ENCODE results near the gene PSMD1.

Gene PSMD1

DNA sequence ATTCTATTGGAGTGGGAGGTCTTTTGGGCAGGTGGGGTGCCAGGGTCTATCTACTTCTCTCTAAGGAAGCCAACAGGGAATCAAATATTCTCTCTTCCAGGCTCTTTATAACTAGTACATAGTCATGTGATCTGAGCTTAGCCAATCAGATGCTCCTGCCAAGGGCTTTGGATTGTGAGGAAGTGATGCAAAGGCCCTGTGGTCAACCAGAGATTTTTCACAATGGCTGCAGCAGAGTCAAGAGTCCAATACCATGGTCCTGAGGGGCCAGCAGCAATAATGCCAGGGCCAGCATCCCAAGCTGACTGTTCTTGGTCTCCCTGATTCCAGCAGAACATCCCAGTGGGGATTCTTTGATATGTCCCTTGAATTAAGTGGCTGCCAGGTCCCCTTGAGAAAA lies 27.8 kb upstream of the PSMD1 start:
- H3K4me1 Mint-ChIP-seq (ENCODE audit: low read depth), result no peaks in the 10 kb centered on the region
- no peaks in the 10 kb centered on the region for H3K36me3 Mint-ChIP-seq (ENCODE audit: low read depth)
- no peak overlapping the region for H3K4me3 Mint-ChIP-seq
- H3K27me3 Mint-ChIP-seq, result peaks cover 21% of the 10 kb centered on the region
- DNase-seq, result no peak
- H3K9me3 Mint-ChIP-seq, result no peaks in the 10 kb centered on the region
- no peak overlapping the region for H3K27ac Mint-ChIP-seq

DNA sequence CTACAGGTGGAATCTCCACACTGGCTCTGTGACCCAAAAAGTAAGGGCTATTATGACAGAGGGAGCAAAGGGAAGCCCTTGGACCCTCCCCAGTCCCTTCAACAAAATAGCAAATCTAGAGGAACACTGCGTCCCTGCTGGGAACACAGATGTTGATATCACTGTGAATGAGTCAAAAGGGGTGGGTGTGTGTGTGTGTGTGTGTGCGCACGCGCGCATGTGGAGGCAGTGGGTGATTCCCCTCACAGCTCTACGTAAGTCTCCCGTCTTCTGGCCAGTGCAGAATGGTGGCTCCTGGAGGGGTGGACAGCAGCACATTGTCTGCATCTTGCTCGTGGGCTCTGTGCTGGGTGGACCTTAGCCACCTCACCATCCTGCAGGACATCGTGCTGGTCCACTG lies 27.1 kb upstream of the PSMD1 start:
- Mint-ChIP-seq H3K36me3 (ENCODE audit: low read depth) (no peaks in the 10 kb centered on the region), H3K27me3 (peaks cover 18% of the 10 kb centered on the region), H3K9me3 (no peaks in the 10 kb centered on the region), H3K4me3 (no peak overlapping the region), H3K4me1 (ENCODE audit: low read depth) (no peaks in the 10 kb centered on the region), H3K27ac (no peak overlapping the region)
- no peak for DNase-seq

DNA sequence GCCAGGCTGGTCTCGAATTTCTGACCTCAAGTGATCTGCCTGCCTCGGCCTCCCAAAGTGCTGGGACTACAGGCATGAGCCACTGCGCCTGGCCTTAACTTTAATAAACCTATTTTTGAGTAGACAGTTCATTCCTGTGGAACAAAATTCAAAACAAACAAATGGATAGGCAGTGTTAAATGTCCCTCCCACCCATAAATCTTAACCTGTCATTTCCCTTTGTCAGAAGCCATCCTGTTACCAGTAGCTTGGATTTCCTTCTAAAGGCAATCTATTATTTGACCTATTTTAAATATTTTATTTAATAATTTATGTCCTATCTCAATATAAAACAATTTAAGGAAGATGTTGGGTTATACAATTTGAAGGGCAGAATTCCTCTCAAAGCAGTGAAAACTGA lies 25.9 kb upstream of the PSMD1 start:
- Mint-ChIP-seq H3K27me3 (peaks cover 23% of the 10 kb centered on the region), H3K27ac (no peak overlapping the region), H3K9me3 (no peaks in the 10 kb centered on the region)

DNA sequence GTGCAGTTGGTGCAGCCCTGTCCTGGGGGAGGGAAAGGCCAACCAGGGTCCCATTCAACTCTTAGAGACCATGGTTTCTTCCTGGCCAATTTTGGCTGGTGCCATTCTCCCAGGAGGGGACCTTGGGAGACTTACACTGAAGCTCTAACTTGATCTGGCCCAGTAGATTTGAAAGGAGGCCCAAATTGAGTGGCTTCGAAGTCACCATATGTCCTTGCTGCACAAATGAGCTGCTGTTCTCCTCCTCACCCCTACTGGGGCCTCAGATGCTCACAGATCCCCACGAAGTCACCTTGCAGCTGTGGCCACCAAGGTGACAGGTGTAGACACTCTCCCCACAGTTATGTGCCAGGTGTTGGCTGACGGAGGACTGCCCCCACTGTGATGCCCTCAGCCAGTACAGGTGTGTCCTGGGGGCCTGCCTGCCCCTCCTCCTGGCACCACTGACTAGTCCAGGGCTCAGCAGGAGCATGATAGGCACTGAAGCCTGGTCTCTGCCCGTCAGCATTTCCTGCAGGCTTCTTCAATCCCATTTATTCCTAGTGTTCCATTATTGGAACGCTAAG lies 24.0 kb upstream of the PSMD1 start:
- Mint-ChIP-seq H3K27ac (no peak overlapping the region), H3K27me3 (peaks cover 38% of the 10 kb centered on the region), H3K4me3 (no peak overlapping the region), H3K4me1 (ENCODE audit: low read depth) (peaks cover 2% of the 10 kb centered on the region), H3K9me3 (no peaks in the 10 kb centered on the region), H3K36me3 (ENCODE audit: low read depth) (no peaks in the 10 kb centered on the region)
- DNase-seq, result no peak

More for the DNA sequence above, 25.9 kb upstream of the PSMD1 start:
- no peaks in the 10 kb centered on the region for H3K36me3 Mint-ChIP-seq (ENCODE audit: low read depth)
- DNase-seq, result no peak
- no peaks in the 10 kb centered on the region for H3K4me1 Mint-ChIP-seq (ENCODE audit: low read depth)
- no peak overlapping the region for H3K4me3 Mint-ChIP-seq

DNA sequence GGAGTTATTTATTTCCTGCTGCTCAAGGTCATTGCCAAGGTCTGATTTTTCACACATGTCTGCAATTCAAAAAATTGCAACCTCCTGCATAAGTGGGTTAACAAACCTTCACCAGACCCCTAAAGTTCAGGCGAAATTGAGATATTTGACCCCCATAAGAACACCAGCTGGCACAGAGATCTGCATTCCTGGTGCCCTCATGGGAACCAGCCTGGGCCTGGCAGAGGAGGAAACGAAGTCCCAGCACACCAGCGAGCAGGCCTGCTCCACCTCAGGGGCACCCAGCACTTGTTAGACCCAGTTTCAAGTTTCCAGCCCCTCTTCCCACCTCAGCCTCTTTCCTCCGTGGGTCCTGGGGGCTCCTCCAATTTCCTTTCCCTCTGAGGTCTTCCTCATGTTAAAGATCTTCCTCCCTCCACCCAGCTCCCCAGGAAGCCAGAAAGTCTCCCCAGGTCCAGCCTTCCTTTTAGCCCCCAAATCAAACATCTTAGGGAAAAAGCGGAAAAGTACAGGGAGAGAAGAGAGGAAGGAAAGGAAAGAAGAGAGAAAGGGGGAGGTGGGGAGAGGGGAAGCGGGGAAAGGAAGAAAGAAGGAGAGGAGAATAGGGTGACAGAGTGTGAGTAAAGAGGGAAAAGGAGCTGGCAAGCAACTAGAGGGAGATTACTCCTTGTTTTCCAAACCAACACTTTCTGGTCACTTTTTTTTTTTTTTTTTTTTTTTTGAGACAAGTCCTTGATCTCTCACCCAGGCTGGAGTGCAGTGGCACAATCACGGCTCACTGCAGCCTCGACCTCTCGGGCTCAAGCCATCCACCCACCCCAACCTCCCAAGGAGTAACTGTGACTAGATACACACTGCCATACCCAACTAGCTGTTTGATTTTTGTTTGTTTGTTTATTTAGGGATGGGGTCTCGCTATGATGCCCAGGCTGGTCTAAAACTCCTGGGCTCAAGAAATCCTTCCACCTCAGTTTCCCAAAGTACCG lies 23.2 kb upstream of the PSMD1 start:
- no peak overlapping the region for H3K27ac Mint-ChIP-seq
- H3K4me1 Mint-ChIP-seq (ENCODE audit: low read depth), result peaks cover 2% of the 10 kb centered on the region
- no peaks in the 10 kb centered on the region for H3K9me3 Mint-ChIP-seq
- no peaks in the 10 kb centered on the region for H3K36me3 Mint-ChIP-seq (ENCODE audit: low read depth)
- H3K27me3 Mint-ChIP-seq, result peaks cover 42% of the 10 kb centered on the region
- no peak for DNase-seq
- H3K4me3 Mint-ChIP-seq, result no peak overlapping the region

DNA sequence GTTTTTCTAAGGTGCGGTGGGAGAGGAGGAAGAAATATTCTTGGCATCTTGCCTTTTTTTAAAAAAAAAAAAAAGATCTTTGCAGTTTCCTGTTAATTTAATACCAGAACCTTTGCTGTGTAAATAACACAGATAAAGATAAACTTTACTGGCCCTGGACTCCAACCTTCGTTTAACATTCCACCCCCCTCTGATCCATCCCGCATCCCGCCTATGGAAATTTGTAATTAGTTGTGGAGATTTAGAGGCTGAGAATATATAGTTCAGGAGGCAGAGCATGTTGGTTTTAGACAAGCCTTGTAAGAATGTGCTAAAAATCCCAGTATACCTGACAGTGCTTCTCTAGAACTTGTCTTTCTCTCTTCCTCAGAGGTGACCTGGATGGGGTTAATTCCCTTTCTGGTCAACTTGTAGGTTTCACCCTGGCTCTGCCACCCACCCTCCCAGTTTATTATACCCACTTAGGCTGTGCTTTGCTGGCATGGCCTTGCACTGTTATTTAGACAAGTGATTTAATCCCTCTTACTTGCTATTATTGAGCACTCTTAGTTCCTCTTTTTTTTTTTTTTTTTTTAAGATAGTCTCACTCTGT lies 22.3 kb upstream of the PSMD1 start:
- H3K27ac Mint-ChIP-seq, result no peak overlapping the region
- DNase-seq, result no peak
- H3K4me3 Mint-ChIP-seq, result no peak overlapping the region
- H3K27me3 Mint-ChIP-seq, result peaks cover 51% of the 10 kb centered on the region
- peaks cover 2% of the 10 kb centered on the region for H3K4me1 Mint-ChIP-seq (ENCODE audit: low read depth)
- H3K9me3 Mint-ChIP-seq, result no peaks in the 10 kb centered on the region
- H3K36me3 Mint-ChIP-seq (ENCODE audit: low read depth), result no peaks in the 10 kb centered on the region

DNA sequence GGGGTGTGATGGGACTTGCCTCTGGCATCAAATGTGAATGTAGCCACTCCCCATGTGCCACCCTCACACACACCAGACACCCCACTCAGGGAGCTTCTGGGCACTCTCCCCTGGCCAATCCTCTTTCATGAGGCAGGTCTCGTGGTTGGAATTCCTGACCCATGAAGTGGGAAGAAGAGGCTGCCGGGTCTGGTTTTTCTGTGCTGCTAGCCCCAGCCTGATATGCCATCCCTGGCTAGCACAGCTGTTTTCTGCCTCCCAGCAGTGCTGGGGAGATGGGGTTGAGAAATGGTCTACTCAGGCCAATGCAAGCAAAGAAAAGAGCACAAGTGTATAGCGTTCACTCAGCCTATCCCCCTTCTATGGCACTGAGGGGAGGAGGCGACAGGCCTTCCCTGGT lies 20.5 kb upstream of the PSMD1 start:
- peaks cover 2% of the 10 kb centered on the region for H3K4me1 Mint-ChIP-seq (ENCODE audit: low read depth)
- peaks cover 67% of the 10 kb centered on the region for H3K27me3 Mint-ChIP-seq
- H3K36me3 Mint-ChIP-seq (ENCODE audit: low read depth), result no peaks in the 10 kb centered on the region
- DNase-seq, result no peak
- no peaks in the 10 kb centered on the region for H3K9me3 Mint-ChIP-seq
- no peak overlapping the region for H3K4me3 Mint-ChIP-seq
- H3K27ac Mint-ChIP-seq, result no peak overlapping the region

DNA sequence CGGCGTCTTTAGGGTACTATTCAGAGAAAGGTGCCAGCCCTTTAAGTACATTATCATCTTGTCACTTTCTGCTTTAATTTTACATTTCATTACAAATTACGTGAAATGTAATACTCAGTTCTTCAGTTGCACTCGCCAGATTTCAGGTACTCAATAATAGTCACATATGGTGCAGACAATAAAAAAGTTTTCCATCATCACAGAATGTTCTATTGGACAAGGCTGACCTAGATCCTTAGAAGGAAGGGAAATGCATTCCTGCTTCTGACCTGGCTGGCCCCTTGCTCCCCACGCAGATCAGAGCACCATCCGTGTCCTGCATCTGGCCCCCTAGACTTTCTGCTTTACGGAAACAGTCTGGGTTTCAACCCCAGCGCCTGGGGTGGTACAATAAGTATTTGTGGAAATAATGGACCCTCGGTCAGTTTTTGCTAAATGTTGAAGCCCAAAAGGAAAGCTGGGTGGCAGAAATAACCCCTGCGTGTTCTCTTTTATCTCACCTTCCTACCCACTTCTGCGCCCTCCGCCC lies 20.0 kb upstream of the PSMD1 start:
- no peak for DNase-seq
- Mint-ChIP-seq H3K4me3 (peak overlapping the region; percentile 15), H3K27ac (no peak overlapping the region), H3K9me3 (no peaks in the 10 kb centered on the region), H3K4me1 (ENCODE audit: low read depth) (peaks cover 2% of the 10 kb centered on the region), H3K36me3 (ENCODE audit: low read depth) (no peaks in the 10 kb centered on the region), H3K27me3 (peaks cover 70% of the 10 kb centered on the region)

DNA sequence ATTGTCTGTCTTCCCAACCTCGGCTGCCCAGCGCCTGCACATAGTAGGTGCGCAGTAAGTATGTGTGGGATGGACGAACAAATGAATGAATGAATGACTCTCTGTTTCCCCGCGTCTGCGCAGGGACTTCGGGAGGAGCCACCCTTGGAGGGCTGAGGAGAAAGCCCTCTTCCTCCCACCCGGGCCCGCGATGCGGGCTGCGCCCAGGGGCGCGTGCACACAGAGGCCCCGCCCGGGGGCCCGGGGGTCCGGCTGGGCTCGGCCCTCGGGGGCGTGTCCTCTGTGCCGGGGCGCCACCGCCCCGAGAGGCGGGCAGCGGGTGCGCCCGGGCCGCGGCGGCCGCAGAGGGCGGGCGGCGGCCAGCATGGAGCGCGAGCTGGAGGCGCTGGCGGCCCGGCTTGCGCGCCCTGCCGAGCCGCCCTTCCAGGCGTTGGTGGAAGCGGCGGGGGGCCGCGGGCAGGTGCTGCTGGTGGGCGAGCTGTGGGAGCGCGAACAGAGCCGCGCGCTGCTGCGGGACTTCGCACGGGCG lies 19.4 kb upstream of the PSMD1 start, which contains the start of gene C2orf72:
Gene C2orf72, plus strand, starts transcription at position 322 of the 529 bp plus-strand sequence. Its CDS starts 43 bp downstream, at position 365.
- Mint-ChIP-seq H3K9me3 (no peaks in the 10 kb centered on the region), H3K4me3 (peak within 1 kb of the TSS; percentile 50), H3K27me3 (peaks cover 73% of the 10 kb centered on the region), H3K4me1 (ENCODE audit: low read depth) (peaks cover 2% of the 10 kb centered on the region), H3K36me3 (ENCODE audit: low read depth) (no peaks in the 10 kb centered on the region), H3K27ac (no peak within 1 kb of the TSS)
- DNase-seq, result no peak

DNA sequence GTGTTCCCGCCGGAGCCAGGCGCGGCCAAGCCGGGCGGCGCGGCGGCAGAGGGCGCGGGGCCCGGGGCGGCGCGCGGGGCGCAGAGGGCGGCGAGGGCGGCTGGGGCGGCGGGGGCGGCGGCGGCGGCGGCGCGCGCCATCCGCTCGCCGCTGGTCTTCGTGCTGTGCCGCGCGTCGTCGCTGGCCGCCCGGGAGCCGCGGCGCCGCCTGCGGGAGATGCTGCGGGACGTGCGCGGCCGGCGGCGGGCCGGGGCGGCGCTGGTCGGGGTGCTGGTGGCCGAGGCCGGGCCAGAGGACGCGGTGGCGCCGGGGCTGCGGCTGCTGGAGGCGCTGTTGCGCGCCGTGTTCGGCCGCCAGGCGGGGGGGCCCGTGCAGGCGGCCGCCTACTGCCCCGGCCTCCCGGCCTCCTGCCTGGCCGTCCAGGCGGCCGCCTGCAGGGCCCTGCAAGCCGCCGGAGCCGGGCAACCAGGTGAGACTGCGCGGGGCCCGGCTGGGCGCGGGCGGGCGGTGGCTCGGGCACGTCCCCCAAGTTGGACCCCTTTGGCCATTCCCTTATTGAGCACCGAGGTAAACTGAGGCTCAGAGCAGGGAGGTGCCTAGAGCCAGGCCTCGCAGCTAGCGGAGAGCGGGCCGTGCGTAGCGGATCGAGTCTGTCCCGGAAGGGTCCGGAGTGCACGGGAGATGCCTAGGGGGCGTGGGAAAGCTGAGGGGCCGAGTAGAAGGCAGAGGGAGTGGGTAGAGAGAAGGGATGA lies 18.8 kb upstream of the PSMD1 start:
- H3K36me3 Mint-ChIP-seq (ENCODE audit: low read depth), result no peaks in the 10 kb centered on the region
- peak overlapping the region; percentile 5 for H3K4me3 Mint-ChIP-seq
- H3K9me3 Mint-ChIP-seq, result no peaks in the 10 kb centered on the region
- H3K27ac Mint-ChIP-seq, result no peak overlapping the region
- peaks cover 2% of the 10 kb centered on the region for H3K4me1 Mint-ChIP-seq (ENCODE audit: low read depth)
- H3K27me3 Mint-ChIP-seq, result peaks cover 73% of the 10 kb centered on the region
- DNase-seq, result no peak

DNA sequence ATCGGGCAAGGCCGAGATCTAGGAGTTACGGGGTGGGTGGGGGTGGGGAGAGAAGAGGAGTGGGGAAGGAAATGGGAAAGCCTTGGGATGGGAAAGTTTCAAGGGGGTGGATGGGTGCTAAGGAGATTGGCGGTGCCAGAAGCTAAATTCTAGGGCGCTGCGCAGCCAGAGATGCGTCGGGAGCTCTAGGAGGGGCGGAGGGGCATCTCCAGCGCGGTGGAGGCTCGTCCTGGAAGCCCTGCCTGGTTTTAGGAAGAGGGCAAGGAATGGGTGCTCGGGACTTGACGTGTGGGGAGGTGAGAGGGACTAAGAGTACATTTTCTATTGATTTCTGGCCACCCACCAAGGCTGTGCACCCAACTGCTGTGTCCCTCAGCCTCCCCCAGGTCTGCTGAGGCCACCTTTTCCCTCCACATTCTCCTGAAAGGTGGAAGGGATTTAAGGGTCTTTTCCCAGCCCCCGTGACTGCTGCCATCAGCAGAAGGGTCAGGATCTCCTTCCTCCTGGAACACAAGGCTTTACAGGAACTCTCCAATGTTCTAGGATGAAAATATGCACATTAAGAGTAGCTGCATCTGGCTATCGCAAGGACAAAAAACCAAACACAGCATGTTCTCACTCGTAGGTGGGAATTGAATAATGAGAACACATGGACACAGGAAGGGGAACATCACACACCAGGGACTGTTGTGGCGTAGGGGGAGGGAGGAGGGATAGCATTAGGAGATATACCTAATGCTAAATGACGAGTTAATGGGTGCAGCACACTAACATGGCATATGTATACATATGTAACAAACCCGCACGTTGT lies 18.0 kb upstream of the PSMD1 start:
- H3K4me1 Mint-ChIP-seq (ENCODE audit: low read depth), result peaks cover 2% of the 10 kb centered on the region
- H3K4me3 Mint-ChIP-seq, result peak overlapping the region; percentile 5
- H3K9me3 Mint-ChIP-seq, result no peaks in the 10 kb centered on the region
- H3K36me3 Mint-ChIP-seq (ENCODE audit: low read depth), result no peaks in the 10 kb centered on the region
- no peak for DNase-seq
- H3K27ac Mint-ChIP-seq, result no peak overlapping the region
- H3K27me3 Mint-ChIP-seq, result peaks cover 65% of the 10 kb centered on the region

DNA sequence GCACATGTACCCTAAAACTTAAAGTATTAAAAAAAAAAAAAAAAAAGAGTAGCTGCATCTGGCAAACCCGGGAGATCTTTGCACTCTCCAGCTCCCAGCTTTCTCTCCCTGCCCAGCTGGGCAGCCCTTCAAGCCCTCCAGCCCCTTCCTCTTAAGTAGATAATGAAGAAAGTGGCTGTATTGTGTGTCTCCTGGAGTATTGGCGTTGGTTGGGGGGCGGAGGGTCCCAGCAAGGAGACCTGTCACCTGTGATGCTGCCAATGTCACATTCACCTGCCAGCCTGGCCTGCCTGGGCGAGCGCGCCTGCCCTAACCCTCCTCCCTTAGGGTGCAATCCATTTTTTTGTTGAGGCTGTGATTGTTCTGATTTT lies 17.4 kb upstream of the PSMD1 start:
- Mint-ChIP-seq H3K27me3 (peaks cover 61% of the 10 kb centered on the region), H3K4me1 (ENCODE audit: low read depth) (peaks cover 2% of the 10 kb centered on the region), H3K4me3 (no peak overlapping the region), H3K27ac (no peak overlapping the region), H3K9me3 (no peaks in the 10 kb centered on the region), H3K36me3 (ENCODE audit: low read depth) (no peaks in the 10 kb centered on the region)
- DNase-seq, result no peak

DNA sequence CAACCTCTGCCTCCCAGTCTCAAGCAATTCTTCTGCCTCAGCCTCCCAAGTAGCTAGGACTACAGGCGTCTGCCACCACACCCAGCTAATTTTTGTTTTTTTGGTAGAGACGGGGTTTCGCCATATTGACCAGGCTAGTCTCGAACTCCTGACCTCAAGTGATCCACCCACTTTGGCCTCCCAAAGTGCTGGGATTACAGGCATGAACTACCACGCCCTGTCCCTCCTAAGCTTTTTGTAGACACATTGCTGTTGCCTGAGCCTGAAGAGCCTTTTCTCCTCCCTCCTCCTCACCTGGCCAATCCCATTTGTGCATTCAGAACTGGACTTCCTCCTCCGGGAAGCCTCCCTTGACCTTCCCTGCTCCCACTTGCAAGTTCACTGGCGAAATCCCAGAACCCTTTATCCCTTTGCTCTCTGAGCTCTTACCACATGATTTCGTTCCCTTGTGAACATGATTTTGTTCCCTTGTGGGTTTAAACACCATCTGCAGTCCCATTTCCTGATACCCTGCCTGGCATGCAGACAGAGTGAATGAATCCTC lies 16.8 kb upstream of the PSMD1 start:
- Mint-ChIP-seq H3K27me3 (peaks cover 61% of the 10 kb centered on the region), H3K9me3 (no peaks in the 10 kb centered on the region), H3K27ac (no peak overlapping the region), H3K4me1 (ENCODE audit: low read depth) (peaks cover 2% of the 10 kb centered on the region), H3K36me3 (ENCODE audit: low read depth) (no peaks in the 10 kb centered on the region), H3K4me3 (no peak overlapping the region)
- DNase-seq, result no peak
